GM12872 (cell line): ENCODE measurements around the gene LPP.

Experiments used
- TF ChIP-seq, protein P1 (sequence below): IDR thresholded peaks from 3 replicates; pipeline ENCODE4 v1.5.1; 2011; ENCODE audit warnings: low read depth, mild to moderate bottlenecking, low read length, moderate library complexity; ENCODE audit not compliant: insufficient read depth

The LPP gene

DNA sequence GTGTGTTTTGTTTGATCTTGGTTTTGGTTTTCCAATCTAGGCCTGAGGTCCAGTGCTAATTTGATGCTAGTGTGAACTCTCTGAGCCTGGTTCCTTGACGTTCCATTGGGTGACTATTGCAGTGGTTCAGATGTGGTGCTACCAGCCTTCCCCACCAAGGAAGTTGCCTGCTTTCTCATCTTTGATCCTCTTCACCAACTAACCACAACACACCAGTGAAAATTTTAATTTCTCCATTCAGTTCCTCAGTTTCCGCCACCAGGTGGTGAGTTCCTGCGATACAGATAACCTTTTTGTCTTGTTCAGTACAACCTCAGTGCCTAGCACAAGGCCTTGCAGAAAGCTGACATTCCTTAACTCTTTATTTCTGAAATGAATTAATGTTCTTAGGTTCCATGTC is 680.4 kb downstream of the LPP start:
- TF ChIP-seq, protein P1, sequence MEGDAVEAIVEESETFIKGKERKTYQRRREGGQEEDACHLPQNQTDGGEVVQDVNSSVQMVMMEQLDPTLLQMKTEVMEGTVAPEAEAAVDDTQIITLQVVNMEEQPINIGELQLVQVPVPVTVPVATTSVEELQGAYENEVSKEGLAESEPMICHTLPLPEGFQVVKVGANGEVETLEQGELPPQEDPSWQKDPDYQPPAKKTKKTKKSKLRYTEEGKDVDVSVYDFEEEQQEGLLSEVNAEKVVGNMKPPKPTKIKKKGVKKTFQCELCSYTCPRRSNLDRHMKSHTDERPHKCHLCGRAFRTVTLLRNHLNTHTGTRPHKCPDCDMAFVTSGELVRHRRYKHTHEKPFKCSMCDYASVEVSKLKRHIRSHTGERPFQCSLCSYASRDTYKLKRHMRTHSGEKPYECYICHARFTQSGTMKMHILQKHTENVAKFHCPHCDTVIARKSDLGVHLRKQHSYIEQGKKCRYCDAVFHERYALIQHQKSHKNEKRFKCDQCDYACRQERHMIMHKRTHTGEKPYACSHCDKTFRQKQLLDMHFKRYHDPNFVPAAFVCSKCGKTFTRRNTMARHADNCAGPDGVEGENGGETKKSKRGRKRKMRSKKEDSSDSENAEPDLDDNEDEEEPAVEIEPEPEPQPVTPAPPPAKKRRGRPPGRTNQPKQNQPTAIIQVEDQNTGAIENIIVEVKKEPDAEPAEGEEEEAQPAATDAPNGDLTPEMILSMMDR: no peak

DNA sequence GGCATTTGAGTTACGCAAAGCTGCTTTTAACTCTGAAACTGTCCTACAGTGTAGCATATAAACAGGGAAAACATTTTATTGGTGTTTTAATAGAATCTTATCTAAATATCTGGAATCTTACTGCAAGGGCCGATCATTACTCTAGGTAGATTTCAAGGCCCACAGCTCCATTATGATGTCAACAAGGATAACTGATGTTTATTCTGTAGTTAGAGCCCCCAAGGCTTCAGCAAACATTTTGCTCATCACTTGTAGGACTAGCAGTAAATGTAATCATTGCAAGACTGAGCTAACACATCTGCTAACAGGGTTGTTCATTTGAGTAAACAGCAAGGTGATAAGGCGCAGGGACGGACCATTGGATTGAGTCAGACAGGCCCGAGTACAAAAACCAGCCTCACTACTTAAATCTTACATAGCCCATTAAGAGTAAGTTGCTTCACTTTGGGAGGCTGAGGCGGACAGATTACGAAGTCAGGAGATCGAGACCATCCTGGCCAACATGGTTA is 685.3 kb downstream of the LPP start:
- TF ChIP-seq, protein P1: no peak

DNA sequence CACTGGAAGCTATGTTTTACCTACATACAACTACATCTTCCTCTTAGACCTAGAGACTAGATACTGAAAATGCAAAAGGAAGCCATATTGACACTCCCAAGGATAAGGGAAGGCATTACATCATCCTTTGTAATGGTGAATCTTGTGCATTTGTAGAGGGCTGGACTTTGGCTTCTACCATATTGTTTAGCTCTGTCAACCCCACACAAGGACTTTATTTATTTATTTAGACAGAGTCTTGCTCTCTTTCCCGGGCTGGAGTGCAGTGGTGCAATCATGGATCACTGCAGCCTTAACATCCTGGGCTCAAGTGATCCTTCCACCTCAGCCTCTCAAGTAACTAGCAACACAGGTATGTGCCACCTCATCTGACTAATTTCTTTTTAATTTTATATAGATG is 686.3 kb downstream of the LPP start:
- TF ChIP-seq, protein P1: no peak

DNA sequence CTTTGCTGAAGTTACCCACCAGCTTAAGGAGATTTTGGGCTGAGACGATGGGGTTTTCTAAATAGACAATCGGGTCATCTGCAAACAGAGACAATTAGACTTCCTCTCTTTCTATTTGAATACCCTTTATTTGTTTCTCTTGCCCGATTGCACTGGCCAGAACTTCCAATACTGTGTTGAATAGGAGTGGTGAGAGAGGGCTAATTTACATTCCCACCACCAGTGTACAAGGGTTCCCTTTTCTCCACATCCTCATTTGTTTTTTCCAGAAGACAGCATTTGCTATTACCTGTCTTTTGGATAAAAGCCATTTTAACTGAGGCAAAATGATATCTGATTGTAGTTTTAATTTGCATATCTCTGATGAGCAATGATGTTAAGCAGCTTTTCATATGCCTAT is 687.9 kb downstream of the LPP start:
- TF ChIP-seq, protein P1: no peak

DNA sequence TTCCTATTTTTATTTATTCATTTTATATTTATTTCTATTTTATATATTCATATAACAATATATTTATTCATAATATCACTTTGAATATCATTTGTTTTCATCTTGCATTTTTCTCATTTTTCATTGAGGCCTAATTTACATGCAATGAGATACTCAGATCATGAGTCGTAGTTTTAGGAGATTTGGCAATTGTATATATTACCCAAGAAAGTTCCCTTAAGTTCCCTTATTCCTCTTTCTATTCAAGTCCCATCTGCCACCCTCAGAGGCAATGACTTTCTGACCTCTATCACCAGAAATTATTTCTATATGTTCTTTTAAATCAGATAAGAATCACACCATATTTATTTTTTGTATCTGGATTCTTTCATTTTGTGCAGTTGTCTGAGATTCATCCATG is 688.7 kb downstream of the LPP start:
- TF ChIP-seq, protein P1: no peak

DNA sequence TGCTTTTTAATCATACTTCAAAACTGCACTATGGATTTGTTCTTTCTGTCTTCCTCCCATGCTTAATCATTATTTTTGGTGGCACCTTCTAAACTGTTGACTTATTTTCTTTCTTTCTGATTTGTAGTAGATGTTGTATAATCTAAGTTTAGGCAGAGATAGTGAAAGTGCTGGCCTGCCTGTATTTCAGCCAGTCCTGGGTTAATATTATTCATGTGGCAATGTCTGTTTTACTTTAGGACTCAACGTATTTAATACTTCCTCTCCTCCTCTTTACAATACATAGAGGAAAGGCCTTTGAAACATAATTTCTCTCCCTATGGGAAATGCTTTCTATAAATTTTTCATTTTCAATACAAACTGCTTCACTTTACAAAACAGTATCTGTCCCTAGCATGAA is 690.1 kb downstream of the LPP start:
- TF ChIP-seq, protein P1: no peak

DNA sequence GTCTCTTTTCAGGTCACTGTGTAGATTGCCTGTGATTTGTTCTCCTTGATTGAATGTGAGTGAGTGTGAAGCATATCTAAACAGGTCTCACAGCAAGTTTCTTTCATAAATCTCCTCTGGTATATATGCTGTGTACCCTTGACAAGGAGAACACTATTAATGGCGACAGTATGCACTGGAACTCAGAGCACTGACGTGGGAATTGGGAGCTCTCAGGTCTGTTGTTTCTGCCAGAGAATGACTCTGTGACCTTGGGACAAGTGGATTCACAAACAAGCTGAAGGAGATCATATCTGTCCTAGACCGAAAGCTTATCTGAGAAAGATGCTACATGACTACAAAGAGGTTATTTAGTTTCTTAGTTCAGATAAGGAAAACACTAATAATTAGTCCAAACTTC is 691.6 kb downstream of the LPP start:
- TF ChIP-seq, protein P1: no peak

DNA sequence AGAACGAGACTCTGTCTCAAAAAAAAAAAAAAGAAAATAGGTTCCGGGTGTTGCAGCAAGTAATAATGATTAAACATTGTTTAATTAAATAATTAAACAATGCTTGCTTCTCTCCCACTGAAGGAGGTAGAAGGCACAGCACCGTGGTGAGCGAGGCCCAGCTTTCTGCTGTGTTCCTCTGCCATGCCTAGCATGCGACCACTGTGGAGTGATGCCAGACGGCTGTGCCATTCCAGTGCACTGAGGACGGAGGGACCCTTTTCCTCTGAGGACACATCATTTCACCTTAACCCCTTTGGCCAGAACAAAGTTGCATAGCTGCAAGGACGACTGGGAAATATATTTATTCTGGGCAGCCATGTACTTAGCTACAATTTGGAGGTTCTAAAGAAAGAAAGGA is 695.0 kb downstream of the LPP start:
- TF ChIP-seq, protein P1: no peak
